Transverse colon (tissue), 4 donors: Measurements from ENCODE around the gene GFPT2.

Source experiments
- POLR2A ChIP-seq: fragments of 450-650 bp; IDR thresholded peaks from one replicate; pipeline ENCODE4 v1.6.1; 2016; ENCODE audit warnings: antibody characterized with exemption, mild to moderate bottlenecking, moderate library complexity
- POLR2AphosphoS5 ChIP-seq, 3 donors: sonication (generic); formaldehyde crosslinking; IDR thresholded peaks; one replicate each; pipeline ENCODE4 v1.6.1; 2016; ENCODE audit warnings: antibody characterized with exemption in 3 of 3
- TF ChIP-seq, protein P1 (sequence below), 5 experiments: fragments of 200-600 bp in 3 of 5; fragments of 450-650 bp in 2 of 5; sonication (generic) in 3 of 5; IDR thresholded peaks; 1 replicate in 2 of 5; 2 replicates in 3 of 5; pipeline ENCODE4 v1.5.1; 2016 to 2017; ENCODE audit warnings: antibody characterized with exemption in 5 of 5, inconsistent platforms in 3 of 5, mild to moderate bottlenecking in 2 of 5, moderate library complexity in 1 of 5

DNA sequence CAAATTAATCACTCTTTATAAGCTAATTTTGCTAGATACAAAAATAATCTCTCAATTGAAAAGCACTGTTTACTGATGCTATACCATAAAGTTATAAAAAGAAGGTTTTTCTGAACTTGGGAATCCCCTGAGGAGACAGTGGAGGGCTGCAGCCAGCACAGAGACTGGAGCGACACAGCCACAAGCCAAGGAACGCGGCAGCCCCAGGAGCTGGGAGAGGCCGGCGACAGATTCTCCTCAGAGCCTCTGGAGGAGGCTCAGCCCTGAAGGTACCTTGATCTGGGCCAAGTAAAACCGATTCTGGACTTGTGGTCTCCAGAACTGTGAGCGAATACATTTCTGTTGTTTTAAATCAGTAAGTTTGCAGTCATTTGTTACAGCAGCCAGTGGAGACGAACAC is 3.7 kb downstream of the GFPT2 start:
- TF ChIP-seq, protein P1, sequence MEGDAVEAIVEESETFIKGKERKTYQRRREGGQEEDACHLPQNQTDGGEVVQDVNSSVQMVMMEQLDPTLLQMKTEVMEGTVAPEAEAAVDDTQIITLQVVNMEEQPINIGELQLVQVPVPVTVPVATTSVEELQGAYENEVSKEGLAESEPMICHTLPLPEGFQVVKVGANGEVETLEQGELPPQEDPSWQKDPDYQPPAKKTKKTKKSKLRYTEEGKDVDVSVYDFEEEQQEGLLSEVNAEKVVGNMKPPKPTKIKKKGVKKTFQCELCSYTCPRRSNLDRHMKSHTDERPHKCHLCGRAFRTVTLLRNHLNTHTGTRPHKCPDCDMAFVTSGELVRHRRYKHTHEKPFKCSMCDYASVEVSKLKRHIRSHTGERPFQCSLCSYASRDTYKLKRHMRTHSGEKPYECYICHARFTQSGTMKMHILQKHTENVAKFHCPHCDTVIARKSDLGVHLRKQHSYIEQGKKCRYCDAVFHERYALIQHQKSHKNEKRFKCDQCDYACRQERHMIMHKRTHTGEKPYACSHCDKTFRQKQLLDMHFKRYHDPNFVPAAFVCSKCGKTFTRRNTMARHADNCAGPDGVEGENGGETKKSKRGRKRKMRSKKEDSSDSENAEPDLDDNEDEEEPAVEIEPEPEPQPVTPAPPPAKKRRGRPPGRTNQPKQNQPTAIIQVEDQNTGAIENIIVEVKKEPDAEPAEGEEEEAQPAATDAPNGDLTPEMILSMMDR (IDR thresholded peaks at IDR 0.05) = no peak
- TF ChIP-seq POLR2AphosphoS5 (IDR thresholded peaks at IDR 0.05) = no peak
- TF ChIP-seq POLR2A = no peak
